NCI-H1092 (cell line): ENCODE data around the gene ACSS1.

ENCODE experiments used
- DNase-seq: peaks from one replicate; lab custom pipeline; 2025; lab: John Stamatoyannopoulos, UW

ACSS1 gene

DNA sequence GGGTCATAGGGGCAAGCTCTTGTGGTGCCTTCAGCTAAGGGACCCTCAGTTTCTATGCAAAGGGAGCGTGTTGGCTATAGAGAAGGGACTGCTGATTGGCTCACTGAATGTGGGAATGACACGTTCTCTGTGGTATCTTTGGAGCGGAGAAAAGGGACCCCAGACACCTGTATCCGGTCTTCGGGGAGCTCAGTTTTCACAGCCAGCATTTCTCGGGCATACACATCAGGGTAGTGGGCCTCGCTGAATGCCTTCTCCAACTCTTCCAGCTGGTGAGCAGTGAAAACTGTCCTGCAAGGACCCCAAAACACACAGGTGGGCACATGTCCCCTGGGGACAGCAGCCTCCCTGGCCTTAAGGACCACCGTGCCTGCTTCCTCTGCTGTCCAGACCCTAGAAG lies 20.7 kb upstream of the ACSS1 start:
- no peak for DNase-seq

- DNase-seq, result no peak
Observed at GRCh38 chr20:25077610-25078169, 19.8 kb upstream of the ACSS1 start.

DNA sequence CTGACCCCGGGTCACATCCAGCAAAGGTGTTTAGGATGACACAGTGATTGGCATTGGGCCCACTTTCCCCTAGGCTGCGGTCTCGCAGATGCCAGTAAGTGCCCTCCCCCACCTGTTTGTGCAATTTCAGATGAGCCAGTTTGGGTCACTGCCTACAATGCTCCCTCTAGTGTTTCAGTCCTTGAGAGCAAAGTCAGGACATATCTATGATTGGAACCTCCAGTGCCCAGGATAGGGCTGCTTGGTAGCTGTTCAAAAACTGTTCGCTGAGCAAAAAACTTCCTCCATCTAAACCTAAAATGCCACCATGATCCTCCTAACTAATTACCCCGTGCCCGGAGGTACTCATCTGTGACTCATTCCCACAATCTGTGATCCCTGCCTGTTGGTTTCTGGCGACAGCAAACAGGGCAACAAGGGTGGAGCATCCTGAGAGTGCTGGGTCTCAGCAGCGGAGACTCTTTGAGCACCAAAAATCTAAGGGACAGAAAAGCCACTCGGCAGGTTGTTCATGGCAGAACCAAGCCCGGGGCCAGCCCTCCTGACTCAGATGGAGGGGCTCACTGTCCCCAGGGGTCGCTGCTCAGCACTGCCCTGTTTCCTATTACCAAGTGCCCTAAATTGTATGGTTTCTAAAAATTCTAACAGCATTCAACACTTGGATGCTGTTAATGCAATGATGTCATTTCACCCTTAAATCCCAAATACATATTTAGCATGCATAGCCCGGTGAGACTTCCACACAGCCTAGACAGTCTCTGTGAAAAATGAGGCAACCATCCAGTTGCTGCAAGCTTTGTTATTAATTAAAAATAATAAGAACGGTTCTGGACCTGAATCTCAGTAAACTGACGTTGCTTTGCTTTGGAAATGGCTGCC lies 19.0 kb upstream of the ACSS1 start:
- DNase-seq, result peak; percentile 30

GRCh38 chr20:25076201-25076600 lies 18.3 kb upstream of the ACSS1 start:
- DNase-seq, result no peak

GRCh38 chr20:25073544-25073943 lies 15.6 kb upstream of the ACSS1 start:
- no peak for DNase-seq

- no peak for DNase-seq
Observed at GRCh38 chr20:25072226-25072811, 14.4 kb upstream of the ACSS1 start.

DNA sequence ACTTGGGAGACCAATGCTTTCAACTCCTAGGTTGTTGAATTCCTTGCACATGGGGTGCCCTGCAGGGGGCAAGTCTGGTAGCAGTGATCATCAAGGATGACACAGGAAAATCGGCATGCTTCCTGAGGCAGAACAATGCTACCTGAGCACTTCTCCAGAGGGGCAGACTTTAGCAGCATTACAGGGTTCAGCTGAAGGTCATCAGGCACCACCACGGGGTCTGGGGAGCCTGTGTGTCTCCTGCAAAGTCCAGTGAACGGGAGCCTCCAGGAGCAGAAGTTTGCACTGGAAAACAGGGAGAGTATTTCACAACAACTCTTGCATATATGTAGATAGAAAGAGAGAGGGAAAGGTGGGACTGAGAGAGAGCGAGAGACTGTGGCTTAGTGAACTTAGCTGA lies 13.8 kb upstream of the ACSS1 start:
- no peak for DNase-seq

- DNase-seq, result no peak
Observed at GRCh38 chr20:25070821-25071473, 13.0 kb upstream of the ACSS1 start.

DNA sequence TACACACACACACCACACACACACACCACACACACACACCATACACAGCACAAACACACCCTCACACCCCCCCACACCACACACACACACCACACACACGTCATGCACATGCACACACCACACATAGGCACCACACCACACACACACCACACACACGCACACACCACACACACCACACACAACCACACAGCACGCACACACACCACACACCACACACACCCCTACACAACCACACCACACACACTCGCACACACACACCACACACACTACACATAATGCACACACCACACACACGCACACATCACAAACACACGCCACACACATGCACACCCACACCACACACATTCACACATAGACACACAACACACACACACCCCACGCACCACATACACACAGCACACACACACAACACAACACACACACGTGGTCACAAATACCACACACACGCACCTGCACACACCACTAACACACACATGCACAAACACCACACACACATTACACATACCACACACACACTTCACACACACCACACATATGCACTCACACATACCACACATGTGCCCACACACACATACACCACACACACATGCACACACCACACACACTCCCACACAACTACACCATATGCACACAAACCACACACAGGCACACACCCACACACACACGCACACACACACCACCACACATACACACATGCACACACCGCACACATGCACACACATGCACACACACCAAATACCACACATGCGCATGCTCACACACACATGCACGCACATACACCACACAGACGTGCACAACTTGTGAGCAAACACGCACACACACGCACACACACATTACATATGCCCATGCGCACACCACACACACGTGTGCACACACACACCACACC lies 9.4 kb upstream of the ACSS1 start:
- DNase-seq, result no peak

DNA sequence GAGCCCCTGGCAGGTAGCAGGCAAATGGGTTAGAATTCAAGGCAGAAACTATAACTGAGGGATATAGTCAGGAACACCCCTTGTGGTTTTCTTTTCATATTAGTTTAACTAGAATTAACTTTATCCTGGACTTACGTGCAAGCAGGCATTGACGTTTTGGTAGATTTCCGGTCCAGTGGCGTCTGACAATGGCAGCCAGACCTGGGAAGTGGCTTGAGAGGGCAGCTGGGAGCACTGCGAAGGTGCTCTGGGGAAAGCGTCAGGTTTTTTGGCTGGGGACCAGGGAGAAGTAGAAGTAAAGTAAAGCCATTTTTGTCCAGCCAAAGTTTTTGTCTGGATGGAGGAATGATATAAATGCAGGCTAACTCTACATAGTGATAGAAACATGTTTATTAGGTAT lies 8.4 kb upstream of the ACSS1 start:
- no peak for DNase-seq

DNA sequence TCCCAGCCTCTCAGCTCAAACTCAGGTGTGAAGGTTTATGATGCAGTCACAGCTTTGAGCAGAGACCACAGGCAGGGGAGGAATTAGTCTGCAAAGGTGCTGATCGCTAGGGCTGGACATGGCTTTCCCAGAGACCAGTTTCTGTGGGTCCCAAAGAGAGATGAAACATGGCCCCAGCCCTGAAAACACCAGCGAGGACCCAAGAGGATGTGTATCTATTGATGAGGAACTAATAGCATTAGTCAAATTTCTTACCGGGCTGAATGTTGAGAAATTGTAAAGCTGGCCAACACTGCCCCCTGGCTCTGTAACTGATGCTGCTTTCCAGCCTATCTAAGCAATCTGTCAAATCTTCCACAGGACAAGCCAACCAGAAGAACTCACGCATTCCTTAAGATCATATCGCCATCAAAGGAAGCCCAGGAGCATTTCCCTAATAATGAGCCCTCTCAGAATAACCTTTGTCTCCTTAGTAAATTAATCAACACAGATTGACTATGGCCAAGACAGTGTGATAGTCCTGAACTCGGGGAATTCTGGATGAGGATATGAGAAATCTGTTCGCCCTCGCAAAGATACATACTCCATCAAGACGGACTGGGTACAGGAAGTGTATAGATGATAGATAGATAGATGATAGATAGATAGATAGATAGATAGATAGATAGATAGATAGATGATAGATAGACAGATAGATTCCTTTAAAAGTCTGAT lies 7.8 kb upstream of the ACSS1 start:
- no peak for DNase-seq

DNA sequence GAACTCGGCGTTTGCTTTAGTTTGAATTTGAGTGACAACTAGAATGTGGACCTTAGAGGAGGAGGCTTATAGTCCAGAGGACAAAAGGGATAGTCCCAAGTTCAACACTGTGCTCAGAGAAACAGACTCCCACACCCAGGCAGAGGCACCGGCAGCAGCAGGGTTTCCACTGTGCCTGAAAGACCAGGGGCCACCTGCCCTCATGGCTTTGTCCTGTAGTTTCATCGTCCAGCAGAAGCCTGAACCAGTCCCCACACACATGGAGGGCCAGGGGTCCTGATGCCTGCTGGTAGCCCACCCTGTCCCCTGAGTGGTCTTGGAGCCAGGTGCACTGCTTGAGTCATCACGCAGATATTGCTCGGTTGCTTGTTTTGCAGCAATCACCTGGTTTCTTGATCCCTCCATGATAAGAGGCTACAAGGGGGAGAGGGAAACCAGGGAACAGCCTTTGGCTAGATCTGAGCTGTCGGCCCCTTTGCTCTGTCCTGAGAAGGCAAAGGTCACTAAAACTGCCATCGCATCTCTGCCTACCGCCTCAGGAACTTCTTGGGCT lies 7.2 kb upstream of the ACSS1 start:
- DNase-seq, result no peak

- DNase-seq, result no peak
Observed at GRCh38 chr20:25064561-25065071, 6.7 kb upstream of the ACSS1 start.

DNA sequence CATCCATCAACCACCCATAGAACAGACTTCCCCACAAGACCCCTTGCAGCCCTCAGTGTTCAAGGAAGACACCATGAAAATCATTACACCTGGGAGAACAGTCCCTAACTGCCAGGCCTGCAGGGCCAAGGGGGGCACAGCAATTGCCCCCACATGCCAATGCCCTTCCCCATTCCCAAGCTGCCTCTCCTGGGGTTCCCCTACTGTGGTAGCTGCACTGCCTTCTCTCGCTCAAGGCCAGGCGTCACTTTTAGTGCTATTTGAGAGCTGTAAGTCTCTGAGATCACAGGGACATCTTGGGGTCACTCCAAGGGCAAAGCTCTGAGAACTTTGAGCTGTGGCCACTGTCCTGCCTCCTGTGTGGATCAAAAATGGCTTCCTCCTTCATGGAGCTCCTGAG lies 6.0 kb upstream of the ACSS1 start:
- DNase-seq, result no peak

- no peak for DNase-seq
Observed at GRCh38 chr20:25063546-25063945, 5.6 kb upstream of the ACSS1 start.

GRCh38 chr20:25062841-25063240 lies 4.9 kb upstream of the ACSS1 start:
- DNase-seq, result no peak

GRCh38 chr20:25061821-25062530 lies 4.0 kb upstream of the ACSS1 start:
- DNase-seq, result no peak

GRCh38 chr20:25061103-25061799 lies 3.3 kb upstream of the ACSS1 start:
- no peak for DNase-seq

DNA sequence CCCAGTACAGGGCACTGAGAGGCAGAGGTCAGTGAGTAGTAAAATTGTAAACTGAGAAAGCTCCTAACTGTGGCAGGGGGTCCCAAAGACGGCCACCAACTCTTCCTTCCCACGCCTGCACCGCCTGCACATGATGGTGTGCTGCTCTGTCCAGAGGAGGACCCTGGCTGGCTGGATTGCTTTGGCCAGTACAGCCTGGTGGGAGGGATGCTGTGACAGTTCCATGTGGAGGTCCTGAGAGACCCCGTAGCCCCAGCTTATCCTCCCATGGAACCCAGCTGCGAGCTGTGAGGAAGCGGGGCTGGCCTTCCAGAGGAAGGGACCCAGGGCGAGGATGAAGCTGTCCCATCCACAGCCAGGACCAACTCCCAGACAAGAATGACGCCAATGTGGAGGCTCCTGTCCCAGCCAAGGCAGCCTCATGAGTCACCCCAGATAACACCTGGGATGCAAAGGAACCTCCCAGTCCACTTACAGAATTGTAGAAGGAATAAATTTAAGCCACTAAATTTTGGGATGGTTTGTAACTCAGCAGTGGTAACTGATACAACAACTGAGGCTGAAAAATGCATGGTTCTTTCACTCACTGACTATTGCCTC lies 2.0 kb upstream of the ACSS1 start:
- no peak for DNase-seq
